GM18526 (cell line): ENCODE data around the gene RRAGD.

Experiments
- POLR2A ChIP-seq: IDR thresholded peaks from 3 replicates; pipeline ENCODE4 v1.6.1; 2011; ENCODE audit not compliant: insufficient read length; ENCODE audit errors: extremely low read depth

The RRAGD gene

GRCh38 chr6:89392823-89393222 lies 19.2 kb downstream of the RRAGD start:
- no peak for TF ChIP-seq POLR2A

- no peak for TF ChIP-seq POLR2A
Measured at GRCh38 chr6:89388846-89389245, 23.2 kb downstream of the RRAGD start.

GRCh38 chr6:89387516-89388201 lies 24.4 kb downstream of the RRAGD start:
- no peak for TF ChIP-seq POLR2A

GRCh38 chr6:89386917-89387491 lies 25.1 kb downstream of the RRAGD start:
- no peak for TF ChIP-seq POLR2A

GRCh38 chr6:89385846-89386245 lies 26.2 kb downstream of the RRAGD start:
- TF ChIP-seq POLR2A = no peak

- TF ChIP-seq POLR2A = no peak
Measured at GRCh38 chr6:89385156-89385667, 26.9 kb downstream of the RRAGD start.

- no peak for TF ChIP-seq POLR2A
Measured at GRCh38 chr6:89381031-89381430, 31.0 kb downstream of the RRAGD start.

GRCh38 chr6:89379281-89379680 lies 32.8 kb downstream of the RRAGD start:
- no peak for TF ChIP-seq POLR2A

- TF ChIP-seq POLR2A = no peak
Measured at GRCh38 chr6:89378628-89379027, 33.4 kb downstream of the RRAGD start.

- TF ChIP-seq POLR2A = no peak
Measured at GRCh38 chr6:89375427-89376267, 36.4 kb downstream of the RRAGD start.

GRCh38 chr6:89372506-89372901 lies 39.6 kb downstream of the RRAGD start:
- TF ChIP-seq POLR2A = no peak

- no peak for TF ChIP-seq POLR2A
Measured at GRCh38 chr6:89371849-89372505, 40.1 kb downstream of the RRAGD start.

GRCh38 chr6:89368999-89369398 lies 43.1 kb downstream of the RRAGD start:
- TF ChIP-seq POLR2A = no peak

- TF ChIP-seq POLR2A = no peak
Measured at GRCh38 chr6:89368107-89368506, 44.0 kb downstream of the RRAGD start.

- TF ChIP-seq POLR2A = no peak
Measured at GRCh38 chr6:89364586-89364985, 47.5 kb downstream of the RRAGD start.
